A673 (cell line): ENCODE data around the gene CHST12.

Experiments
- EZH2 ChIP-seq: fragments of 200-600 bp; sonication (generic); IDR thresholded peaks from 2 replicates; pipeline ENCODE4 v1.6.1; 2017; ENCODE audit warnings: borderline replicate concordance, low read depth, mild to moderate bottlenecking, mixed read lengths, antibody characterized with exemption, low read length; ENCODE audit not compliant: poor library complexity, severe bottlenecking
- TF ChIP-seq, protein P1 (sequence below): fragments of 300-800, 200-600 bp; sonication (generic); conservative IDR thresholded peaks from 2 replicates; pipeline ENCODE4 v1.5.1; 2017; ENCODE audit warnings: low read depth, mild to moderate bottlenecking, antibody characterized with exemption, low read length, moderate library complexity, mixed read lengths

DNA sequence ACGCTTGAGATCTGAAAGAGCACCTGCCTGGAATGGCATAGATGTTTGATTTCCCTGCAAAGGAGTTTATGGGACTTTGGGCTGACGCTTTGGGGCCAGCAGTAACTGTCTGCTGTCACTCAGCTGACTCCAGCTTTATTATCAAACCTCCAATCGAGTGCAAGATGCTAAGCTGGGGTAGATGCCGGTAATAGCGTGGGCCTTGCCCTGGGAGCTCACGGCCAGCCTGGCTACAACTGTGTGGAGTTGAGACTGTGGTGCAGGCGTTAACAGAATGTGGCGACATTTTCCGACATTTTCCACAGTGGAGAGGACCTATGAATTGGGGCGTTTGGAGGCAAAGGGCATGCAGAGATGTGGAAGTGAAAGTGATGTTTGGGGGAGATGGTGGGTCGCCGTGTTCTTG lies 1.3 kb downstream of the CHST12 start:
- TF ChIP-seq EZH2: no peak
- TF ChIP-seq, protein P1, sequence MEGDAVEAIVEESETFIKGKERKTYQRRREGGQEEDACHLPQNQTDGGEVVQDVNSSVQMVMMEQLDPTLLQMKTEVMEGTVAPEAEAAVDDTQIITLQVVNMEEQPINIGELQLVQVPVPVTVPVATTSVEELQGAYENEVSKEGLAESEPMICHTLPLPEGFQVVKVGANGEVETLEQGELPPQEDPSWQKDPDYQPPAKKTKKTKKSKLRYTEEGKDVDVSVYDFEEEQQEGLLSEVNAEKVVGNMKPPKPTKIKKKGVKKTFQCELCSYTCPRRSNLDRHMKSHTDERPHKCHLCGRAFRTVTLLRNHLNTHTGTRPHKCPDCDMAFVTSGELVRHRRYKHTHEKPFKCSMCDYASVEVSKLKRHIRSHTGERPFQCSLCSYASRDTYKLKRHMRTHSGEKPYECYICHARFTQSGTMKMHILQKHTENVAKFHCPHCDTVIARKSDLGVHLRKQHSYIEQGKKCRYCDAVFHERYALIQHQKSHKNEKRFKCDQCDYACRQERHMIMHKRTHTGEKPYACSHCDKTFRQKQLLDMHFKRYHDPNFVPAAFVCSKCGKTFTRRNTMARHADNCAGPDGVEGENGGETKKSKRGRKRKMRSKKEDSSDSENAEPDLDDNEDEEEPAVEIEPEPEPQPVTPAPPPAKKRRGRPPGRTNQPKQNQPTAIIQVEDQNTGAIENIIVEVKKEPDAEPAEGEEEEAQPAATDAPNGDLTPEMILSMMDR: no peak
